Neuron (in vitro differentiated cells): ENCODE data around the gene GOLGA6L26.
"Not testable (repeated sequence)": the region's sequence is repeated elsewhere in the genome, so short reads cannot be mapped to it uniquely, and the experiment has no call there.

Experiments
- H2AFZ ChIP-seq: one replicate; pipeline ENCODE4 v1.6.1; 2013; ENCODE audit warnings: low read depth, mild to moderate bottlenecking, inconsistent platforms, low read length, moderate library complexity
- H3K27me3 ChIP-seq: one replicate; pipeline ENCODE4 v1.6.1; 2013; ENCODE audit warnings: low read length; ENCODE audit not compliant: insufficient read depth
- H3K36me3 ChIP-seq: one replicate; pipeline ENCODE4 v1.6.1; 2013; ENCODE audit warnings: low read length; ENCODE audit not compliant: insufficient read depth
- H3K4me1 ChIP-seq: one replicate; pipeline ENCODE4 v1.6.1; 2013; ENCODE audit warnings: low read length; ENCODE audit not compliant: insufficient read depth
- H3K4me3 ChIP-seq: 2 replicates; pipeline ENCODE4 v1.5.1; 2013; ENCODE audit warnings: mild to moderate bottlenecking, low read length, moderate library complexity
- H3K9me3 ChIP-seq: one replicate; pipeline ENCODE4 v1.6.1; 2013; ENCODE audit warnings: low read length

GOLGA6L26 gene

GRCh38 chr15:23334096-23334495 is at the start of gene GOLGA6L26:
Gene GOLGA6L26 (minus strand): TSS chr15:23334196. CDS start chr15:23334135, 61 bp downstream.
- not testable (repeated sequence) for H3K9me3 ChIP-seq, H3K27me3 ChIP-seq, H3K4me1 ChIP-seq, H3K4me3 ChIP-seq, H3K36me3 ChIP-seq, H2AFZ ChIP-seq

DNA sequence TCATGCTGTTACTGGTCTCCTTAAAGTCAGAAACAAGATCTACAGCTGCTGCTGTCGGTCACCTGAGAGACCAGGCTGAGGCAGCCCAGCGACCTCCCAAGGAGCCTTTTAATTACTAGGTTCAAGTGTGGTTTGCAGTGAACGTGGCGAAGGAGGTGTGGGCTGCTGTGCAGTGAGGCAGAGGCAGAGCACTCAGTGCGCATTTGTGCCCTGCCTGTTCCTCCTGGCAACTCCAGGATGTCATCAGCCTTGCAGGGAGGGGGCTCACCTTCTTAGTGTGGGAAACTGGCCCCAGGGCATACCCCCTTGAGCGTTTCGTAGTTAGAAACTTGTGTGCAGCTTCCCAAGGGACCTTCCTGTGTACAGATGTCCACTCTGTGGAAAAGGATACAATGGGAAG is 47.2 kb upstream of the GOLGA6L26 start:
- H3K9me3 ChIP-seq, H2AFZ ChIP-seq, H3K4me3 ChIP-seq, H3K36me3 ChIP-seq, H3K4me1 ChIP-seq: not testable (repeated sequence)
- peaks cover 12% of the 10 kb centered on the region for H3K27me3 ChIP-seq

DNA sequence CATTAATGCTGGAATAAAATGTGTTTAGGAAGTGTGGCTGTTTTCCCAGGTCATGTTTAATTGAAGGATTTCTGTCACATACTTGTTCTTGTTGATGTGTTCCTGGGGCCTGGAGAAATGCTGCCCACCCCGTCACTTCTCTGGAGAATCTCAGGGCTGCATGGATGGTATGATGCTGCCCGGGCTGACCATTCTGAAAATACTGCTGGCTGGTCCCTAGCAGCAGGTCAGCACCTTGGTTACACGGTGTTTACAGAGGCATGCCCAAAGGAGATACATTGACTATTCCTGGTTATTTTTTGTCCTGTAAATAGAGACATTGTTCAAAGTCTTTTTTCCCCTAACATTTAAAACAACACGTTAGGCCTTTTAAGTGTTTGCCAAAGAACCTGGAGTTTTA is 46.7 kb upstream of the GOLGA6L26 start:
- not testable (repeated sequence) for H3K27me3 ChIP-seq, H3K9me3 ChIP-seq, H2AFZ ChIP-seq, H3K4me1 ChIP-seq, H3K36me3 ChIP-seq, H3K4me3 ChIP-seq

DNA sequence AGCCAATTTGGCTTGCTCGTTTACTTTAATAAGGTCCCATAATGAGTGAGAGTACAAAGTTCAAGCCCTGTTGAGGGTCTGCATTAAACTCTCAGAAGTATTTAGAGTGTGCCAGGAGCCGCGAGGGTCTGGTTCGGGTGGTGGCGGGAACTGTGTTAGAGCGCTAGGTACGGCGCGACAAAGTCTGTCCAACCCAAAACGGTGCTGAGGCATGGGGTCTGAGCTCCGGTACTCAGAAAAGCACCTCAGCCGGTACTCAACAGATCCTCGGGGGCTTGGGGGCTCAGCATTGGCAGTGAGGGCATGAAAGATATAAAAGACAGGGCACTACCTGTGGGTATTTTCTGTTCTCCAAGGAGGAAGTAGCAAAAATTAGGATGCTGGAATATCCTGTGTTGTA is 45.0 kb upstream of the GOLGA6L26 start:
- H3K36me3 ChIP-seq, H2AFZ ChIP-seq, H3K27me3 ChIP-seq, H3K4me1 ChIP-seq, H3K9me3 ChIP-seq, H3K4me3 ChIP-seq: not testable (repeated sequence)

- not testable (repeated sequence) for H3K27me3 ChIP-seq, H3K36me3 ChIP-seq, H2AFZ ChIP-seq, H3K4me3 ChIP-seq, H3K4me1 ChIP-seq, H3K9me3 ChIP-seq
These were observed 40.2 kb upstream of the GOLGA6L26 start for GRCh38 chr15:23374226-23374625.

GRCh38 chr15:23372891-23373600 is 39.0 kb upstream of the GOLGA6L26 start:
- not testable (repeated sequence) for H3K4me3 ChIP-seq, H2AFZ ChIP-seq, H3K27me3 ChIP-seq, H3K9me3 ChIP-seq, H3K4me1 ChIP-seq, H3K36me3 ChIP-seq

- Histone ChIP-seq H3K4me3 (no peak overlapping the region), H3K36me3 (no peaks in the 10 kb centered on the region), H3K9me3 (no peaks in the 10 kb centered on the region), H2AFZ (no peak overlapping the region), H3K4me1 (no peaks in the 10 kb centered on the region), H3K27me3 (no peaks in the 10 kb centered on the region)
These were observed 38.3 kb upstream of the GOLGA6L26 start for GRCh38 chr15:23372284-23372683.

DNA sequence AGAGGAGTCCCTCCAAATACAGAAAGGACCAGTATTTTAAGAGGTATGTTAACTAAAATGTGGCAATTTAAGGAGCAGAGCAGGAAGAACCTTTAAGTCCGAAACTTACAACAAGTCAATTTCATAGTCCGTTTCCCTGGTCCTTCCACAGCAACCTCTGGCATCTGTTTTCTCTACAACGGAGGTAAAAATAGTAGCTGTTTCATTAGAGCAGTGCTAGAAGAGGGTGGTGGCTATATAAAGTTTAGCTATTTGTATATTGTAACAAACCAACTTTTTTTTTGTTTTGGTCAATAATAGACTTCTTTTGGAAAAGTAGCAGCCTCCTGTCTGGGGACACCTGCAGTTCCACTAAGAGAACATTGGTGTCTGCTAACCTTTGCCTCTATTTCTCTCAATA is 37.9 kb upstream of the GOLGA6L26 start:
- H3K4me3 ChIP-seq, H3K36me3 ChIP-seq, H3K4me1 ChIP-seq, H3K9me3 ChIP-seq, H3K27me3 ChIP-seq, H2AFZ ChIP-seq: not testable (repeated sequence)

DNA sequence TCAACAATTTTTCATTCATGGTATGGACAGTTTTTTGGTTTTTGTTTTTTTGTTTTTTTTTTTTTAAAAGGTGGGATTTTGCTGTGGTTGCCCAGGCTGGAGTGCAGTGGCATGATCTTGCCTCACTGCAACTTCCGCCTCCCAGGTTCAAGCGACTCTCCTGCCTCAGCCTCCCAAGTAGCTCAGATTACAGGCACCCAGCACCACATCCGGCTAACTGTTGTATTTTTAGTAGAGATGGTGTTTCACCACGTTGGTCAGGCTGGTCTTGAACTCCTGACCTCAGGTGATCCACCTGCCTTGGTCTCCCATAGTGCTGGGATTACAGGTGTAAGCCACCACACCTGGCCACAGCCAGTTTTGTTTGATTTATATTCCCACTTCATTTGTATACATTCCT is 37.1 kb upstream of the GOLGA6L26 start:
- not testable (repeated sequence) for H2AFZ ChIP-seq, H3K4me3 ChIP-seq, H3K9me3 ChIP-seq, H3K4me1 ChIP-seq, H3K27me3 ChIP-seq, H3K36me3 ChIP-seq

DNA sequence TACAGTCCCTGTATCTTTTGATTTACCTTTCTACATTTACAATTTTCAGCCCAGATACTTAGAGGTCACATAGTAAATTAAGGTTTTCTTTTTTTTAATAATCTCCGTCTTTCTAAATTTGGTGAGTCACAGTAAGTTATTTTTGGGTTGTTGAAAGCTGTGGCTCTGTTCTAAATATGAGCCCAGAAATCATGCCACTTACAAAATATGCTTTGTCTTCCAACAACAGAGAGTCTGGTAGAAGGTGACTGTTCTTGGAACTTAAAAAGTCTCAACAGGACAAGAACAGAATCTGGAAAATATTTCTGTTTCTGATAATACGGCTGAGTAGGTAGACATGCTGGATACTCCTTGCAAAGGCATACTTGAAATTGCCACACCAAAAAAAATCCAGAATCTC is 36.6 kb upstream of the GOLGA6L26 start:
- no peaks in the 10 kb centered on the region for H3K36me3 ChIP-seq
- no peak overlapping the region for H3K4me3 ChIP-seq

DNA sequence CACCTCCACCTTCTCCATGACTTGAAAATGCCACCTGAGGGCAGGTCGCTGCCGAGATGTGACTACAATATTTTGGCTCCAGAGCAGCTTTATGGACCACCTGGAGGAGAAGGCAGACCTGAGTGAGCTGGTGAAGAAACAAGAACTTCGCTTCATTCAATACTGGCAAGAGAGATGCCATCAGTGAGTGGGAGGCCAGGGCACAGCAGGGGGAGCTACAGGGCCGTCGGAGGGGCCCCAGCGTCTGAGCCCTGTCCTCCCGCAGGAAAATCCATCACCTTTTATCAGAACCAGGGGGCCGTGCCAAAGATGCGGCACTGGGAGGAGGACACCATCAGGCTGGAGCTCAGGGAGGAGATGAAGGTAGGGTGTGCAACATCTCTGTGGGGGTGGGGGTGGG is 30.3 kb upstream of the GOLGA6L26 start:
- not testable (repeated sequence) for H3K4me1 ChIP-seq, H3K4me3 ChIP-seq, H2AFZ ChIP-seq, H3K9me3 ChIP-seq, H3K27me3 ChIP-seq, H3K36me3 ChIP-seq

More for the DNA sequence above, 36.6 kb upstream of the GOLGA6L26 start:
- Histone ChIP-seq H3K9me3 (no peaks in the 10 kb centered on the region), H3K27me3 (no peaks in the 10 kb centered on the region), H3K4me1 (no peaks in the 10 kb centered on the region), H2AFZ (no peak overlapping the region)

DNA sequence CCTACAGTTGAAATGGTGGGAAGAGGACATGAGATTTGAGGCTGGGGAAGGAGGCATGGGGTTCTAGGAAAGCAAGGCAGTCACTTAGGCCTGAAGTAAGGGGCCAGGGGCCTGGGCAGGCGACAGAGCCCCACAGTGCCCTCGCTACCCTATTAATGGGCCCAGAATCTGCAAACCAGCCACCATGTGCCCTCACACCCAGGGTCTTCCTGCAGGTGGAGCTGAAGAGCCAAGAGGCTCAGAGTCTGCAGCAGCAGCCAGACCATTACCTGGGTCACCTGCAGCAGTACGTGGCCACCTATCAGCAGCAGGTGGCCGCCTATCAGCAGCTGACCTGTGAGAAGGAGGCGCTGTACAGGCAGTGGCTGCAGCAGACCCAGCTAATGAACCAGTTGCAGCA is 28.6 kb upstream of the GOLGA6L26 start:
- not testable (repeated sequence) for H2AFZ ChIP-seq, H3K36me3 ChIP-seq

DNA sequence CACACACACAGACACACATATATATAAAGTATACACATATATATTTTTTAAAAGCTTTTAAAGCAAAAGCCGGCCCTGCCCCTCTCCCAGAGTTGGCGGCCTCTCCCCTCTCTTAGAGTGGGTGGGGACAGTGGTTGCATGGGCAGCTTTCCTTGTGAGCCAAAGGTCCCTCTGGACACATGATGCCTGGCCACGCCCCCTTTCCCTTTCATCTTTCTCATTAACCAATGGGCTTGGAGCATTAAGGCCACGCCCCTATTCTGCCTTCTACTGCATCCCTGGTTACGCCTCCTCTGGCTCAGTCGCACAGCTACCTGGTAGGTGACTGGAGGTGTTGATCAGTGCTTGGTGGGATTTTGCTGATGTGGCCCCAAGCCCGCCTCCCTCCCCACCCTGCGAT is 20.5 kb upstream of the GOLGA6L26 start, which contains the start of gene GOLGA8S:
Gene GOLGA8S (plus strand): TSS at position 301 of the 400 bp plus-strand sequence. CDS start 62 bp downstream, at position 363.
- H3K4me3 ChIP-seq, H3K36me3 ChIP-seq, H3K27me3 ChIP-seq, H2AFZ ChIP-seq, H3K9me3 ChIP-seq, H3K4me1 ChIP-seq: not testable (repeated sequence)

More for the DNA sequence above, 28.6 kb upstream of the GOLGA6L26 start:
- H3K9me3 ChIP-seq, H3K27me3 ChIP-seq, H3K4me1 ChIP-seq, H3K4me3 ChIP-seq: not testable (repeated sequence)

- H2AFZ ChIP-seq, H3K27me3 ChIP-seq, H3K4me1 ChIP-seq, H3K9me3 ChIP-seq, H3K4me3 ChIP-seq: not testable (repeated sequence)
- peaks cover 15% of the 10 kb centered on the region for H3K36me3 ChIP-seq
These were observed 22.8 kb downstream of the GOLGA6L26 start for GRCh38 chr15:23311233-23311632.
